IMR-90 (cell line): ENCODE measurements around the gene EFS.

Experiments used
- BHLHE40 ChIP-seq: fragments of 150-350 bp; IDR thresholded peaks from 2 replicates; pipeline ENCODE4 v1.6.1; 2016; ENCODE audit warnings: mild to moderate bottlenecking, low read depth, low read length
- CEBPB ChIP-seq: IDR thresholded peaks from 2 replicates; pipeline ENCODE4 v1.6.1; 2012; ENCODE audit warnings: low read depth, low read length, improper control_type of control experiment
- CHD1 ChIP-seq: IDR thresholded peaks from 2 replicates; pipeline ENCODE4 v1.6.1; 2012; ENCODE audit warnings: low read depth, low read length, improper control_type of control experiment
- MAFK ChIP-seq: IDR thresholded peaks from 2 replicates; pipeline ENCODE4 v1.6.1; 2012; ENCODE audit warnings: low read depth, low read length, improper control_type of control experiment
- MAZ ChIP-seq: IDR thresholded peaks from 2 replicates; pipeline ENCODE4 v1.6.1; 2012; ENCODE audit warnings: low read depth, mild to moderate bottlenecking, low read length, improper control_type of control experiment, moderate library complexity, borderline replicate concordance
- POLR2A ChIP-seq: IDR thresholded peaks from 2 replicates; pipeline ENCODE4 v1.6.1; 2012; ENCODE audit warnings: mild to moderate bottlenecking, low read depth, low read length
- RCOR1 ChIP-seq: IDR thresholded peaks from 2 replicates; pipeline ENCODE4 v1.6.1; 2012; ENCODE audit warnings: mild to moderate bottlenecking, low read length, improper control_type of control experiment; ENCODE audit not compliant: insufficient replicate concordance
- RFX5 ChIP-seq: IDR thresholded peaks from 2 replicates; pipeline ENCODE4 v1.8.0; 2012; ENCODE audit warnings: low read depth, mild to moderate bottlenecking, low read length, moderate library complexity
- TF ChIP-seq, protein P1 (sequence below): conservative IDR thresholded peaks from 2 replicates; pipeline ENCODE4 v1.5.1; 2012; ENCODE audit warnings: mild to moderate bottlenecking, low read depth, low read length, improper control_type of control experiment
- TF ChIP-seq, protein P2 (sequence below): fragments of 150-350 bp; IDR thresholded peaks from 2 replicates; pipeline ENCODE4 v1.6.1; 2016; ENCODE audit warnings: low read depth, mild to moderate bottlenecking, low read length, moderate library complexity, borderline replicate concordance

DNA sequence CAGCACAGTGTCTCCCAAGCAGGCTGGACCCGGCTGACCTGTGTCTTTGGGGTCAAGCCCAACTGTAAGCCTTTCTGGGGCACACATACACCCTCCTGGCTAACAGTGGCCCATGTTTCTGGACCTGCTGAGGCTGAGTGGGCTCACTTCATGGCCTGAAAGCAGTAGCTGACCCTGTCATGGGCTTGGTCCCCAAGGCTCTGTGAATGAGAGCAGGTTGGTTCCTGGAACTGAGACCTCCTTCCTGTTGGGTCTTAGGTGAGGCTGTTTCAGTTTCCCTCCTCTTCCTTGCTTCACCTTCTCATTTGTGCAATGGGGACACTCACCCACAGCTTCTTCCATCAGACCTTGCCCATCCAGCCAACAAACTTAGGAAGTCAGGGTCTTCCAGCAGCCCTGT, 6.9 kb upstream of the EFS start:
- TF ChIP-seq POLR2A = no peak
- no peak for TF ChIP-seq RCOR1
- TF ChIP-seq RFX5 = no peak
- TF ChIP-seq, protein P1, sequence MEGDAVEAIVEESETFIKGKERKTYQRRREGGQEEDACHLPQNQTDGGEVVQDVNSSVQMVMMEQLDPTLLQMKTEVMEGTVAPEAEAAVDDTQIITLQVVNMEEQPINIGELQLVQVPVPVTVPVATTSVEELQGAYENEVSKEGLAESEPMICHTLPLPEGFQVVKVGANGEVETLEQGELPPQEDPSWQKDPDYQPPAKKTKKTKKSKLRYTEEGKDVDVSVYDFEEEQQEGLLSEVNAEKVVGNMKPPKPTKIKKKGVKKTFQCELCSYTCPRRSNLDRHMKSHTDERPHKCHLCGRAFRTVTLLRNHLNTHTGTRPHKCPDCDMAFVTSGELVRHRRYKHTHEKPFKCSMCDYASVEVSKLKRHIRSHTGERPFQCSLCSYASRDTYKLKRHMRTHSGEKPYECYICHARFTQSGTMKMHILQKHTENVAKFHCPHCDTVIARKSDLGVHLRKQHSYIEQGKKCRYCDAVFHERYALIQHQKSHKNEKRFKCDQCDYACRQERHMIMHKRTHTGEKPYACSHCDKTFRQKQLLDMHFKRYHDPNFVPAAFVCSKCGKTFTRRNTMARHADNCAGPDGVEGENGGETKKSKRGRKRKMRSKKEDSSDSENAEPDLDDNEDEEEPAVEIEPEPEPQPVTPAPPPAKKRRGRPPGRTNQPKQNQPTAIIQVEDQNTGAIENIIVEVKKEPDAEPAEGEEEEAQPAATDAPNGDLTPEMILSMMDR = no peak
- TF ChIP-seq MAFK = no peak
- no peak for TF ChIP-seq CEBPB
- TF ChIP-seq CHD1 = no peak
- TF ChIP-seq BHLHE40 = no peak
- TF ChIP-seq MAZ = no peak
- TF ChIP-seq, protein P2, sequence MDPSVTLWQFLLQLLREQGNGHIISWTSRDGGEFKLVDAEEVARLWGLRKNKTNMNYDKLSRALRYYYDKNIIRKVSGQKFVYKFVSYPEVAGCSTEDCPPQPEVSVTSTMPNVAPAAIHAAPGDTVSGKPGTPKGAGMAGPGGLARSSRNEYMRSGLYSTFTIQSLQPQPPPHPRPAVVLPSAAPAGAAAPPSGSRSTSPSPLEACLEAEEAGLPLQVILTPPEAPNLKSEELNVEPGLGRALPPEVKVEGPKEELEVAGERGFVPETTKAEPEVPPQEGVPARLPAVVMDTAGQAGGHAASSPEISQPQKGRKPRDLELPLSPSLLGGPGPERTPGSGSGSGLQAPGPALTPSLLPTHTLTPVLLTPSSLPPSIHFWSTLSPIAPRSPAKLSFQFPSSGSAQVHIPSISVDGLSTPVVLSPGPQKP = no peak
